ENCODE measurements around the gene KLHL20. TPM values are rescaled to one million over a fixed set of nuclear protein-coding genes. Genes with fewer than 3 reads are reported as not detected.
A peak's percentile ranks its signal among the peaks of the same experiment; 100 is the strongest.
"Not testable (repeated sequence)": the region's sequence is repeated elsewhere in the genome, so short reads cannot be mapped to it uniquely, and the experiment has no call there.

KLHL20 gene
- total RNA-seq, 6 donors from 2014 or later, result 8.5 to 37.8 (median 31.3) TPM

GRCh38 chr1:173768206-173768605, 53.4 kb downstream of the KLHL20 start:
- Histone ChIP-seq H3K27ac (no peak overlapping the region), H3K36me3 (peaks cover 5 to 40% (median 7%) of the 10 kb centered on the region in 4 donors), H3K27me3 (no peaks in the 10 kb centered on the region), H3K4me3 (no peak overlapping the region), H3K9me3 (no peaks in the 10 kb centered on the region), H3K4me1 (no peaks in the 10 kb centered on the region)
- TF ChIP-seq EP300 (IDR thresholded peaks at IDR 0.05) (no peak), POLR2AphosphoS5 (IDR thresholded peaks at IDR 0.05) (no peak), CTCF (IDR thresholded peaks at IDR 0.05) (no peak), POLR2A (IDR thresholded peaks at IDR 0.05) (no peak)
- no peak for DNase-seq
- 81 to 85% methylated on average over 2 of the region's 2 CpGs for WGBS, 2 donors
- no peak for ATAC-seq (ENCODE audit: low FRiP score in 2 of 2)

DNA sequence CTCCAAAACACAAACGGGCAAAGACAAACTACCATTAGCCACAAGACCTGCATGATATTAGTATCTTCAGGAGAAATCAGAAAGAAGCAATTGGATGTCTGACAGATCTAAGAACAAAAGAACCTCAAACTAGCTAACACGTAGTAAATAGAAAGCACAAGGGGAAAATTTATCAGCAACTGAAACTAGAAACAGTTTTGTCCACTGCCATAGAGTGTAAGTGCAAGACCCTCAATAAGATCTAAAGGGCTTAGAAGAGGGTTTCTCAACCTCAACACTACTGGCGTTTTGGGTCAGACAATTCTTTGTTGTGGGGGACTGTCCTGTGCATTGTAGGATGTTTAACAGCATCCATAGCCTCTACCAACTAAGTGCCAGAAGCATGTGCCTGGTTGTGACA, 54.0 kb downstream of the KLHL20 start:
- DNase-seq (no peak), ATAC-seq (ENCODE audit: low FRiP score in 2 of 2) (no peak)
- no peaks in the 10 kb centered on the region for H3K9me3 ChIP-seq
- H3K27ac ChIP-seq, result no peak overlapping the region
- no peaks in the 10 kb centered on the region for H3K27me3 ChIP-seq
- no peaks in the 10 kb centered on the region for H3K4me1 ChIP-seq
- H3K36me3 ChIP-seq, result peaks cover 5 to 40% (median 7%) of the 10 kb centered on the region in 4 donors
- WGBS, 2 donors, result 87 to 91% methylated on average over 3 of the region's 3 CpGs
- TF ChIP-seq EP300 (IDR thresholded peaks at IDR 0.05) (no peak), CTCF (IDR thresholded peaks at IDR 0.05) (no peak), POLR2AphosphoS5 (IDR thresholded peaks at IDR 0.05) (no peak), POLR2A (IDR thresholded peaks at IDR 0.05) (no peak)
- no peak overlapping the region for H3K4me3 ChIP-seq

- H3K4me3 ChIP-seq; DNase-seq; H3K27ac ChIP-seq; H3K9me3 ChIP-seq; H3K4me1 ChIP-seq; ATAC-seq (ENCODE audit: low FRiP score in 2 of 2); H3K27me3 ChIP-seq: not testable (repeated sequence)
- H3K36me3 ChIP-seq, result peaks cover 8 to 52% (median 13%) of the 10 kb centered on the region in 4 donors
- 91 to 95% methylated on average over 9 of the region's 9 CpGs for WGBS, 2 donors
Observed at GRCh38 chr1:173770330-173770729, 55.5 kb downstream of the KLHL20 start.

DNA sequence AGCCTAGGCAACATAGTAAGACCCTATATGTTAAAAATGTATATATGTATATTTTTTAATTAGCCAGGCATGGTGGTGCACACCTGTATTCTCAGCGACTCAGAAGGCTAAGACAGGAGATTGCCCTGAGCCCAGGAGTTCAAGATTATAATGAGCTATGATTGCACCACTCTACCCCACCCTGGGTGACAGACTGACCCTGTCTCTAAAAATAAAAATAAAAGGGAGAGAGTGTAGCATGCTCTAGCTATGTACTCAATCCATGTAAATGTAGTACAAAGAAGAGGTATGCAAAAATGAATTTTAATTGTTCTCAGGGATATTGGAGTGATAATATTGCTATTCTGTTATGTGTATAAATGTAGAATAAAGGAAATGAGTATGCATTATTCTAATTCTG, 56.8 kb downstream of the KLHL20 start:
- WGBS, 2 donors, result 91 to 95% methylated on average over 1 of the region's 1 CpG
- no peak for TF ChIP-seq EP300 (IDR thresholded peaks at IDR 0.05)
- TF ChIP-seq CTCF (IDR thresholded peaks at IDR 0.05), result no peak
- no peak for TF ChIP-seq POLR2A (IDR thresholded peaks at IDR 0.05)
- no peak for TF ChIP-seq POLR2AphosphoS5 (IDR thresholded peaks at IDR 0.05)

GRCh38 chr1:173775578-173776226, 60.9 kb downstream of the KLHL20 start:
- Histone ChIP-seq H3K4me1 (no peaks in the 10 kb centered on the region), H3K27me3 (no peaks in the 10 kb centered on the region), H3K27ac (no peak overlapping the region), H3K9me3 (no peaks in the 10 kb centered on the region), H3K4me3 (no peak overlapping the region), H3K36me3 (peaks cover 8 to 71% (median 28%) of the 10 kb centered on the region in 4 donors)
- TF ChIP-seq CTCF (IDR thresholded peaks at IDR 0.05) (no peak), POLR2A (IDR thresholded peaks at IDR 0.05) (no peak), POLR2AphosphoS5 (IDR thresholded peaks at IDR 0.05) (no peak), EP300 (IDR thresholded peaks at IDR 0.05) (no peak)
- no peak for DNase-seq
- ATAC-seq (ENCODE audit: low FRiP score in 2 of 2), result peak in 1 of 2 donors; percentile 70
- WGBS, 2 donors, result 89 to 92% methylated on average over 5 of the region's 5 CpGs

More for the DNA sequence above, 56.8 kb downstream of the KLHL20 start:
- Histone ChIP-seq H3K4me1 (no peaks in the 10 kb centered on the region), H3K27ac (no peak overlapping the region), H3K4me3 (no peak overlapping the region), H3K27me3 (no peaks in the 10 kb centered on the region), H3K36me3 (peaks cover 9 to 53% (median 18%) of the 10 kb centered on the region in 4 donors), H3K9me3 (no peaks in the 10 kb centered on the region)
- DNase-seq (no peak), ATAC-seq (ENCODE audit: low FRiP score in 2 of 2) (no peak)
